PC-3 (cell line): ENCODE measurements around the gene PRRG3. TPM values are rescaled to one million over a fixed set of nuclear protein-coding genes. Genes with fewer than 3 reads are reported as not detected.

Source experiments
- ATAC-seq: fragments of 200-7000 bp; cut with Tn5 transposase; 2 replicates; pipeline ENCODE4 v1.9.1; 2020; ENCODE audit warnings: mild to moderate bottlenecking, moderate library complexity
- BruUV-seq: library from RNA; stranded (reverse); fragments of 400-500 nt; replicated peaks from 2 replicates; lab custom pipeline; 2021; lab: Mats Ljungman, UMichigan
- CTCF ChIA-PET: fragments of 300-600 bp; sonication (Branson Sonifier 250); formaldehyde crosslinking; loops from one replicate; lab custom pipeline; 2022; ENCODE audit warnings: antibody characterized with exemption; lab: Charles Lee
- POLR2A ChIA-PET: fragments of 300-600 bp; sonication (Branson Sonifier 250); formaldehyde crosslinking; loops from one replicate; lab custom pipeline; 2022; ENCODE audit warnings: antibody characterized with exemption; ENCODE audit not compliant: unreplicated experiment; lab: Charles Lee
- DNase-seq: peaks from one replicate; pipeline ENCODE4 v3.0.0-alpha.2; 2015
- H2AFZ ChIP-seq: fragments of 300-600 bp; sonication (generic); 2 replicates; pipeline ENCODE4 v1.6.0; 2016; ENCODE audit warnings: antibody characterized with exemption, low read length
- H3F3A ChIP-seq: fragments of 300-600 bp; sonication (generic); one replicate; pipeline ENCODE4 v1.6.0; 2017; ENCODE audit warnings: antibody characterized with exemption, low read length, control low read depth, mild to moderate bottlenecking; ENCODE audit not compliant: unreplicated experiment
- H3K27ac ChIP-seq: fragments of 300-600 bp; sonication (generic); 2 replicates; pipeline ENCODE4 v1.5.1; 2016; ENCODE audit warnings: mild to moderate bottlenecking, low read length
- H3K27me3 ChIP-seq: fragments of 300-600 bp; sonication (generic); 2 replicates; pipeline ENCODE4 v1.6.1; 2016; ENCODE audit warnings: low read length, mixed read lengths
- H3K36me3 ChIP-seq: fragments of 300-600 bp; sonication (generic); 2 replicates; pipeline ENCODE4 v1.6.1; 2016; ENCODE audit warnings: low read depth, mixed run types, low read length, mixed read lengths
- H3K4me1 ChIP-seq: fragments of 300-600 bp; sonication (generic); 2 replicates; pipeline ENCODE4 v1.5.1; 2016; ENCODE audit warnings: low read length; ENCODE audit not compliant: insufficient read depth
- H3K4me2 ChIP-seq: fragments of 300-600 bp; sonication (generic); 2 replicates; pipeline ENCODE4 v1.6.0; 2016; ENCODE audit warnings: low read length
- H3K4me3 ChIP-seq: fragments of 300-600 bp; sonication (generic); 2 replicates; pipeline ENCODE4 v1.5.1; 2016; ENCODE audit warnings: mild to moderate bottlenecking, low read length, mixed read lengths
- H3K79me2 ChIP-seq: fragments of 300-600 bp; sonication (generic); 2 replicates; pipeline ENCODE4 v1.6.1; 2017; ENCODE audit warnings: low read length, mixed read lengths
- H3K9ac ChIP-seq: fragments of 300-600 bp; sonication (generic); 2 replicates; pipeline ENCODE4 v1.6.0; 2016; ENCODE audit warnings: mild to moderate bottlenecking, low read length
- H3K9me2 ChIP-seq: fragments of 300-600 bp; sonication (generic); replicated peaks from 2 replicates; pipeline ENCODE4 v1.6.1; 2016; ENCODE audit warnings: mixed run types, low read length, mixed read lengths
- H3K9me3 ChIP-seq: fragments of 300-600 bp; sonication (generic); 2 replicates; pipeline ENCODE4 v1.6.1; 2016; ENCODE audit warnings: low read length, mixed read lengths
- H4K20me1 ChIP-seq: fragments of 300-600 bp; sonication (generic); 2 replicates; pipeline ENCODE4 v1.6.1; 2016; ENCODE audit warnings: low read length, mixed read lengths
- EZH2 ChIP-seq: fragments of 300-600 bp; sonication (generic); IDR thresholded peaks from one replicate; pipeline ENCODE4 v1.6.1; 2017; ENCODE audit warnings: antibody characterized with exemption, mild to moderate bottlenecking, low read length; ENCODE audit not compliant: unreplicated experiment
- EZH2phosphoT487 ChIP-seq: fragments of 300-600 bp; sonication (generic); IDR thresholded peaks from 2 replicates; pipeline ENCODE4 v1.6.1; 2018; ENCODE audit warnings: mild to moderate bottlenecking, antibody characterized with exemption, low read length, borderline replicate concordance
- intact Hi-C: fragments of 100-400 bp; cut with micrococcal nuclease; formaldehyde crosslinking; loops from 2 replicates; pipeline ENCODE4 v1.9.0; 2023
- total RNA-seq: library from RNA; depleted of rRNA; stranded (reverse); fragments of >200 nt; gene quantifications from 2 replicates; pipeline ENCODE4 v1.2.3, GENCODE V29; 2014
- TF ChIP-seq, protein P1 (sequence below): fragments of 300-600 bp; sonication (generic); conservative IDR thresholded peaks from 2 replicates; pipeline ENCODE4 v1.5.1; 2017; ENCODE audit warnings: antibody characterized with exemption, low read depth, mild to moderate bottlenecking, low read length

PRRG3 gene
- total RNA-seq, 1 experiment from 2014 or later: not detected

DNA sequence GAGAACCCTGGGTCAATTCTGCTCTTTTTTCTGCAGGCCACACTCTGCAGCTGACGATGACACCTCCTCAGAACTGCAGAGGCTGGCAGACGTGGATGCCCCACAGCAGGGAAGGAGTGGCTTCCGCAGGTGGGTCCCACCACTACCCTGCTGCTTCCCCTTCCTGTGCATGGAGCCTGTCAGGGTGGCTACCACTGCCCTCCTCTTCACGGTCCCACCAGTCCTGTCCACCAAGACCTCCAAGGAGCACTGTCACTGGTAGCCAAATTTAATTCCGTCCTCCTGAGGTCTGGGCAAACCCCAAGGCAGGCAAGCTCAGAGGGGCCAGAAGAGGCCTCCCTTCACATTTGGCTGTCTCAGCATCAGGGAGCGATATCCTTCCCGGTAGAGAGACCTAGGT is 43.5 kb downstream of the PRRG3 start:
- Histone ChIP-seq H3F3A (no peaks in the 10 kb centered on the region), H4K20me1 (no peaks in the 10 kb centered on the region), H3K4me2 (no peak overlapping the region), H2AFZ (no peak overlapping the region), H3K36me3 (no peaks in the 10 kb centered on the region), H3K9me3 (no peaks in the 10 kb centered on the region), H3K9ac (no peak overlapping the region), H3K79me2 (no peaks in the 10 kb centered on the region), H3K4me1 (no peaks in the 10 kb centered on the region), H3K9me2 (no peaks in the 10 kb centered on the region), H3K27ac (no peak overlapping the region), H3K4me3 (no peak overlapping the region), H3K27me3 (no peaks in the 10 kb centered on the region)
- CTCF ChIA-PET: no interaction called here
- no TSS peak for BruUV-seq
- ATAC-seq (no peak), DNase-seq (no peak)
- intact Hi-C loops: no loop called here
- TF ChIP-seq, protein P1, sequence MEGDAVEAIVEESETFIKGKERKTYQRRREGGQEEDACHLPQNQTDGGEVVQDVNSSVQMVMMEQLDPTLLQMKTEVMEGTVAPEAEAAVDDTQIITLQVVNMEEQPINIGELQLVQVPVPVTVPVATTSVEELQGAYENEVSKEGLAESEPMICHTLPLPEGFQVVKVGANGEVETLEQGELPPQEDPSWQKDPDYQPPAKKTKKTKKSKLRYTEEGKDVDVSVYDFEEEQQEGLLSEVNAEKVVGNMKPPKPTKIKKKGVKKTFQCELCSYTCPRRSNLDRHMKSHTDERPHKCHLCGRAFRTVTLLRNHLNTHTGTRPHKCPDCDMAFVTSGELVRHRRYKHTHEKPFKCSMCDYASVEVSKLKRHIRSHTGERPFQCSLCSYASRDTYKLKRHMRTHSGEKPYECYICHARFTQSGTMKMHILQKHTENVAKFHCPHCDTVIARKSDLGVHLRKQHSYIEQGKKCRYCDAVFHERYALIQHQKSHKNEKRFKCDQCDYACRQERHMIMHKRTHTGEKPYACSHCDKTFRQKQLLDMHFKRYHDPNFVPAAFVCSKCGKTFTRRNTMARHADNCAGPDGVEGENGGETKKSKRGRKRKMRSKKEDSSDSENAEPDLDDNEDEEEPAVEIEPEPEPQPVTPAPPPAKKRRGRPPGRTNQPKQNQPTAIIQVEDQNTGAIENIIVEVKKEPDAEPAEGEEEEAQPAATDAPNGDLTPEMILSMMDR: no peak
- TF ChIP-seq EZH2phosphoT487 (no peak), EZH2 (no peak)
- POLR2A ChIA-PET: no interaction called here

DNA sequence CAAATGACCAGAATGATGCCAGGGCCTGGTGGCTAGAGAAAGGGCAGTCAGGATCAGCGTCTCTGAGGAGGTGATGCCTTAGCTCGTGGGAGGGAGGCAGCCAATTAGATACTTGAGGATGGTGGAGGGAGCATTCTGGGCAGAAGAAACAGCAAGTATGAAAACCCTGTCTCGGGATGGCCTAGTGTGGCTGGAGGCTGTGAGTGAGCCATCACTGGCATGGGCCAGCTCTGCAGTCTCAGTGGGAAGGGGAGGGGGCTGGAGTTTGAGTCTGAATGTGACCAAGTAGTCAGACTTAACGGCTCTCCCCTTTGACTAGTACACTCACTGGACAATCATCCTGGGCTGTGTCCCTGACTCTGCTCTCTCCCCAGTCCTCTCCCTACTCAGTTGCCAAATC is 46.3 kb downstream of the PRRG3 start:
- Histone ChIP-seq H3K79me2 (no peaks in the 10 kb centered on the region), H3K36me3 (no peaks in the 10 kb centered on the region), H3K9me3 (no peaks in the 10 kb centered on the region), H3F3A (no peaks in the 10 kb centered on the region), H3K4me3 (no peak overlapping the region), H2AFZ (no peak overlapping the region), H3K4me2 (no peak overlapping the region), H3K9ac (no peak overlapping the region), H3K9me2 (no peaks in the 10 kb centered on the region), H3K27me3 (no peaks in the 10 kb centered on the region; the same call in 1 of the 2 replicates), H4K20me1 (no peaks in the 10 kb centered on the region), H3K27ac (no peak overlapping the region), H3K4me1 (no peaks in the 10 kb centered on the region)
- DNase-seq (no peak), ATAC-seq (no peak)
- ChIA-PET CTCF (no interaction called here), POLR2A (no interaction called here)
- BruUV-seq: no TSS peak
- no peak for TF ChIP-seq EZH2phosphoT487
- TF ChIP-seq EZH2: no peak
- TF ChIP-seq, protein P1: no peak
- intact Hi-C loops: no loop called here

DNA sequence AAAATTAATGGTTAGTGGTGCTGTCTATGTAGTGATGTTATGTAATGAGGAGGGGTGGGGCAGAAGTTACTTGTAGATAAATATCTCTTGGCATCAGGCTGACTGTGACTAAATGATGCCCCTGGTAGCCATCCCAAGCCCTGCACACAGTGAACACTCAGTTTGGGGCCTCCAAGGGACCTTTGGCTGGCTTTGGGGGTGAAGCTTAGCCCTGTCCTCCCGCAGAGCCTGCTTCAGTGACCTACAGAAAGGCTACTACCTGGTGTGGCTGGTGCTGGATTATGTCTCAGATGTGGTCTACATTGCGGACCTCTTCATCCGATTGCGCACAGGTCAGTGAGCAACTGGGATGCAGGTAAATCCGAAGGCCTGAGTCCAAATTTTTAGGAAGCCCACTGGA is 47.1 kb downstream of the PRRG3 start:
- ChIA-PET POLR2A (no interaction called here), CTCF (no interaction called here)
- Histone ChIP-seq H3K4me1 (no peaks in the 10 kb centered on the region), H3K9me2 (no peaks in the 10 kb centered on the region), H3K4me2 (no peak overlapping the region), H2AFZ (no peak overlapping the region), H3K9me3 (no peaks in the 10 kb centered on the region), H3K4me3 (no peak overlapping the region), H3K27ac (no peak overlapping the region), H4K20me1 (no peaks in the 10 kb centered on the region), H3F3A (no peaks in the 10 kb centered on the region), H3K27me3 (no peaks in the 10 kb centered on the region; the same call in 1 of the 2 replicates), H3K9ac (no peak overlapping the region), H3K79me2 (no peaks in the 10 kb centered on the region), H3K36me3 (no peaks in the 10 kb centered on the region)
- intact Hi-C loops: no loop called here
- DNase-seq (no peak), ATAC-seq (no peak)
- TF ChIP-seq EZH2 (no peak), EZH2phosphoT487 (no peak)
- TF ChIP-seq, protein P1: no peak
- no TSS peak for BruUV-seq
